PC-9 (cell line): ENCODE data around the gene UBR4. TPM values are rescaled to one million over a fixed set of nuclear protein-coding genes. Genes with fewer than 3 reads are reported as not detected.

Experiments used
- BruUV-seq: library from RNA; stranded (reverse); fragments of 400-500 nt; replicated peaks from 2 replicates; lab custom pipeline; 2021; lab: Mats Ljungman, UMichigan
- CTCF ChIA-PET: fragments of 300-600 bp; sonication (Branson Sonifier 250); formaldehyde crosslinking; loops from one replicate; lab custom pipeline; 2022; ENCODE audit warnings: antibody characterized with exemption; lab: Charles Lee
- POLR2A ChIA-PET: fragments of 300-600 bp; sonication (Branson Sonifier 250); formaldehyde crosslinking; loops from one replicate; lab custom pipeline; 2022; ENCODE audit warnings: antibody characterized with exemption; ENCODE audit not compliant: unreplicated experiment; lab: Charles Lee
- DNase-seq, 2 experiments: peaks; one replicate each; pipeline versions ENCODE4 v3.0.0 to v3.0.0-alpha.2; 2015 to 2022; ENCODE audit warnings: mixed read lengths in 1 of 2
- H2AFZ ChIP-seq: fragments of 200-600 bp; sonication (generic); 2 replicates; pipeline ENCODE4 v1.8.1; 2017; ENCODE audit warnings: antibody characterized with exemption
- H3F3A ChIP-seq: fragments of 200-600 bp; sonication (generic); 2 replicates; pipeline ENCODE4 v1.8.1; 2017; ENCODE audit warnings: antibody characterized with exemption, mild to moderate bottlenecking, low read depth; ENCODE audit not compliant: insufficient read depth
- H3K27ac ChIP-seq: fragments of 200-600 bp; sonication (generic); 2 replicates; pipeline ENCODE4 v1.6.1; 2016; ENCODE audit warnings: mixed run types
- H3K27me3 ChIP-seq: fragments of 200-600 bp; sonication (generic); 2 replicates; pipeline ENCODE4 v1.6.1; 2016; ENCODE audit warnings: low read depth, mixed run types; ENCODE audit not compliant: insufficient read depth
- H3K36me3 ChIP-seq: fragments of 200-600 bp; sonication (generic); 2 replicates; pipeline ENCODE4 v1.6.1; 2016; ENCODE audit warnings: low read depth, mixed run types
- H3K4me1 ChIP-seq: fragments of 200-600 bp; sonication (generic); replicated peaks from 2 replicates; pipeline ENCODE4 v1.6.1; 2016; ENCODE audit warnings: mixed run types; ENCODE audit not compliant: insufficient read depth
- H3K4me2 ChIP-seq: fragments of 200-600 bp; sonication (generic); 2 replicates; pipeline ENCODE4 v1.6.1; 2017; ENCODE audit warnings: mixed run types
- H3K4me3 ChIP-seq: fragments of 200-600 bp; sonication (generic); 2 replicates; pipeline ENCODE4 v1.6.1; 2016; ENCODE audit warnings: mixed run types
- H3K79me2 ChIP-seq: fragments of 200-600 bp; sonication (generic); 2 replicates; pipeline ENCODE4 v1.6.1; 2017; ENCODE audit warnings: low read depth, mixed run types
- H3K9me2 ChIP-seq: fragments of 200-600 bp; sonication (generic); 2 replicates; pipeline ENCODE4 v1.8.1; 2017; ENCODE audit warnings: mild to moderate bottlenecking; ENCODE audit not compliant: insufficient read depth
- H3K9me3 ChIP-seq: fragments of 200-600 bp; sonication (generic); 2 replicates; pipeline ENCODE4 v1.8.1; 2016; ENCODE audit warnings: low read depth; ENCODE audit not compliant: insufficient read depth
- H4K20me1 ChIP-seq: fragments of 200-600 bp; sonication (generic); 2 replicates; pipeline ENCODE4 v1.8.1; 2017; ENCODE audit not compliant: insufficient read depth
- EZH2 ChIP-seq: fragments of 200-600 bp; sonication (generic); IDR thresholded peaks from 2 replicates; pipeline ENCODE4 v1.8.0; 2017; ENCODE audit warnings: antibody characterized with exemption, low read depth
- intact Hi-C: fragments of 100-400 bp; cut with micrococcal nuclease; formaldehyde crosslinking; loops from one replicate; pipeline ENCODE4 v1.10.0; 2022; ENCODE audit not compliant: unreplicated experiment
- total RNA-seq: library from RNA; stranded (reverse); gene quantifications from 2 replicates; pipeline ENCODE4 v1.2.3, GENCODE V29; 2021
- TF ChIP-seq, protein P1 (sequence below): fragments of 200-600 bp; sonication (generic); conservative IDR thresholded peaks from 2 replicates; pipeline ENCODE4 v1.6.1; 2017; ENCODE audit warnings: mixed run types, antibody characterized with exemption, mild to moderate bottlenecking, moderate library complexity

The UBR4 gene
- total RNA-seq, 1 experiment from 2014 or later, result 117 TPM

DNA sequence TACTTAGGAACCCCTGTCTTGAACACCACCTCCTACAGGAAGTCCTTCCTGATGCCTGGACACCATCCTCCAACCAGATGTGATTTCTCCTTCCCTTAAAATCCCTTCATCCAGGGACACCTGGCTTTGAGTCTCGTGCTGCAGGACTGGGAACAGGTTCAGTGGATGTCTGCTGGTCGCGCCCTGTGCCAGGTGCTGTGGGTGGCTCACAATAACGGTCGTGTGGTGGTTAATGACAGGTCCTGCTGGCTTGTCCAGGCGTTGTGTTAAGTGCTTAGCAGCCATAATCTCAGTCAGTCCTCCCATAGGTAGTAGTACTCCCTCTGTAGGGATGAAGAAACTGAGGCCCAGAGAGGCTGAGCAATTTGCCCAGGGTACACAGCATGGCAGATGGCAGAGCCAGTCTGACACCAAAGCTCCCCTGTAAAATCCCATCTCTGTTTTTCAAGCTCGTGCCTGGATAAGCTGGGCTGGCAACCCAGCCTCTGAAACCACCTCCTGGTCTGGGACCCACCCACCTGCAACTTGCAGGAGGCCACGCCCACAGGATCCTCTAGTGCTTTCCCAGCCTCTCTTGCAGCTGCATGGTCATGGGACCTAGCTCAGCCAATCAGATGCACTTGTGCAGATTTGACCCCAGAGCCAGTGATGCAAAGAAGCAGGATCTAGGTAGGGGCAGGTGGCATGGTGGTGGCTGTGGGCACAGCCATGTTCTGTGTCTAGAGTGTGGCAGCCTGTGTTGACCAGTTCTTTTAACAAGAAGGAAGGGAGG lies 147.6 kb downstream of the UBR4 start:
- no peaks in the 10 kb centered on the region for H4K20me1 ChIP-seq
- ChIA-PET POLR2A (interaction anchor here (0.6 kb wide), 1 partner anchor 97 kb away, joined by 4 read pairs; no protein-coding TSS in a partner anchor), CTCF (no interaction called here)
- TF ChIP-seq, protein P1, sequence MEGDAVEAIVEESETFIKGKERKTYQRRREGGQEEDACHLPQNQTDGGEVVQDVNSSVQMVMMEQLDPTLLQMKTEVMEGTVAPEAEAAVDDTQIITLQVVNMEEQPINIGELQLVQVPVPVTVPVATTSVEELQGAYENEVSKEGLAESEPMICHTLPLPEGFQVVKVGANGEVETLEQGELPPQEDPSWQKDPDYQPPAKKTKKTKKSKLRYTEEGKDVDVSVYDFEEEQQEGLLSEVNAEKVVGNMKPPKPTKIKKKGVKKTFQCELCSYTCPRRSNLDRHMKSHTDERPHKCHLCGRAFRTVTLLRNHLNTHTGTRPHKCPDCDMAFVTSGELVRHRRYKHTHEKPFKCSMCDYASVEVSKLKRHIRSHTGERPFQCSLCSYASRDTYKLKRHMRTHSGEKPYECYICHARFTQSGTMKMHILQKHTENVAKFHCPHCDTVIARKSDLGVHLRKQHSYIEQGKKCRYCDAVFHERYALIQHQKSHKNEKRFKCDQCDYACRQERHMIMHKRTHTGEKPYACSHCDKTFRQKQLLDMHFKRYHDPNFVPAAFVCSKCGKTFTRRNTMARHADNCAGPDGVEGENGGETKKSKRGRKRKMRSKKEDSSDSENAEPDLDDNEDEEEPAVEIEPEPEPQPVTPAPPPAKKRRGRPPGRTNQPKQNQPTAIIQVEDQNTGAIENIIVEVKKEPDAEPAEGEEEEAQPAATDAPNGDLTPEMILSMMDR, result no peak
- no peak for TF ChIP-seq EZH2
- no TSS peak for BruUV-seq
- H3F3A ChIP-seq, result peaks cover under 1% of the 10 kb centered on the region; the same call in 1 of the 2 replicates
- no peaks in the 10 kb centered on the region for H3K9me3 ChIP-seq
- intact Hi-C loops, result no loop called here
- no peak overlapping the region for H3K4me2 ChIP-seq
- no peaks in the 10 kb centered on the region for H3K36me3 ChIP-seq
- H3K27ac ChIP-seq, result no peak overlapping the region
- no peaks in the 10 kb centered on the region for H3K79me2 ChIP-seq
- H3K27me3 ChIP-seq, result no peaks in the 10 kb centered on the region
- DNase-seq, result no peak
- no peaks in the 10 kb centered on the region for H3K9me2 ChIP-seq
- H3K4me3 ChIP-seq, result no peak overlapping the region
- H3K4me1 ChIP-seq, result peaks cover 18% of the 10 kb centered on the region
- H2AFZ ChIP-seq, result no peak overlapping the region

DNA sequence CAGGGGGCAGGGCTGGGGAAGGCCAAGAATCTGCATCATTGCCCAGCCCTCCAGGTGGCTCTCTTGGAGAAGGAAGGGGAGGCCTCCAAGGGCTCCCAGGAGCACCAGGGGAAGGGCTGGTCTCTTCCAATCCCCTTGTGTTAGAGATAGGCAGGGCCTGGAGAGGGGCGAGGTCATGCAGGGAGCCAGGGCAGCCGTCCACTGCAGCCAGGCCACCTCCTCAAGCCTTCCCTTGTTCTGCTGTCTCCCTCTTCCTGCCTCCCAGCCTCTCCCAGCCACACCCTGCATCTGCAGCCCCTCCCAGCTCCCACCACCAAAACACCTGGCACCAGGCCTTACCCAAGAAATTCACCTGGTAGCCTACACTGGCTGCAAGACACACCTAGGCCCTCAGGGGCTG lies 148.3 kb downstream of the UBR4 start:
- DNase-seq, result peak in 1 of 2 experiments; percentile 26

DNA sequence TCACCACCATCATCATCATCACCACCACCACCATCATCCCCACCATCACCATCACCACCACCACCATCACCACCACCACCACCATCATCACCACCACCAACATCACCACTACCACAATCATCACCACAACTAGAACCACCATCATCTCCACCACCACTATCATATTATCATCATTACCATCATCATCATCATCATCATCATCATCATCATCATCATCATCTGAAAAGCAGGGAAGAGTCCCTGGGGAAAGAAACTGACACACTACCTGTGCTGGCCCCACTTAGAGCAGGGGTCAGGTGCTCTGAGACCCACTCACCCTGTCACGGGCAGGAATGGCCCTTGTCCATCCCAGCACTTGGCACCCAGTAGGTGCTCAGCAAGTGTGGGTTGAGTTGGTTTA lies 148.7 kb downstream of the UBR4 start:
- Histone ChIP-seq H3K9me2 (no peaks in the 10 kb centered on the region), H2AFZ (no peak overlapping the region), H3K27ac (no peak overlapping the region), H3K4me2 (no peak overlapping the region), H3F3A (no peaks in the 10 kb centered on the region), H3K4me3 (no peak overlapping the region), H3K27me3 (no peaks in the 10 kb centered on the region), H4K20me1 (no peaks in the 10 kb centered on the region), H3K79me2 (no peaks in the 10 kb centered on the region), H3K9me3 (no peaks in the 10 kb centered on the region), H3K36me3 (no peaks in the 10 kb centered on the region), H3K4me1 (peaks cover 7% of the 10 kb centered on the region)
- intact Hi-C loops, result no loop called here
- TF ChIP-seq, protein P1, result no peak
- no peak for TF ChIP-seq EZH2
- ChIA-PET CTCF (no interaction called here), POLR2A (no interaction called here)
- BruUV-seq, result no TSS peak
- no peak for DNase-seq

More for the DNA sequence above, 148.3 kb downstream of the UBR4 start:
- Histone ChIP-seq H3K79me2 (no peaks in the 10 kb centered on the region), H2AFZ (no peak overlapping the region), H3K36me3 (no peaks in the 10 kb centered on the region), H3K27ac (no peak overlapping the region), H3K9me2 (no peaks in the 10 kb centered on the region), H3K4me1 (peaks cover 11% of the 10 kb centered on the region), H3F3A (no peaks in the 10 kb centered on the region; the same call in 1 of the 2 replicates), H3K9me3 (no peaks in the 10 kb centered on the region), H3K27me3 (no peaks in the 10 kb centered on the region), H3K4me2 (no peak overlapping the region), H3K4me3 (no peak overlapping the region), H4K20me1 (no peaks in the 10 kb centered on the region)
- TF ChIP-seq EZH2, result no peak
- TF ChIP-seq, protein P1, result no peak
- CTCF ChIA-PET, result no interaction called here
- intact Hi-C loops, result no loop called here
- no TSS peak for BruUV-seq
- POLR2A ChIA-PET, result no interaction called here
